Mammary epithelial cell (primary cell): ENCODE measurements around the gene CSRNP3.

Source experiments
- EZH2 ChIP-seq: IDR thresholded peaks from 2 replicates; pipeline ENCODE4 v1.6.1; 2012; ENCODE audit warnings: low read length, inconsistent platforms, borderline replicate concordance
- TF ChIP-seq, protein P1 (sequence below), 2 donors: IDR thresholded peaks in 1 of 2; conservative IDR thresholded peaks in 1 of 2; 2 replicates each; pipeline ENCODE4 v1.5.1; 2011 to 2012; ENCODE audit warnings: inconsistent platforms in 2 of 2, low read length in 2 of 2, mild to moderate bottlenecking in 2 of 2, control low read depth in 1 of 2, low read depth in 1 of 2; ENCODE audit not compliant: insufficient read depth in 1 of 2; ENCODE audit errors: extremely low read depth in 1 of 2

DNA sequence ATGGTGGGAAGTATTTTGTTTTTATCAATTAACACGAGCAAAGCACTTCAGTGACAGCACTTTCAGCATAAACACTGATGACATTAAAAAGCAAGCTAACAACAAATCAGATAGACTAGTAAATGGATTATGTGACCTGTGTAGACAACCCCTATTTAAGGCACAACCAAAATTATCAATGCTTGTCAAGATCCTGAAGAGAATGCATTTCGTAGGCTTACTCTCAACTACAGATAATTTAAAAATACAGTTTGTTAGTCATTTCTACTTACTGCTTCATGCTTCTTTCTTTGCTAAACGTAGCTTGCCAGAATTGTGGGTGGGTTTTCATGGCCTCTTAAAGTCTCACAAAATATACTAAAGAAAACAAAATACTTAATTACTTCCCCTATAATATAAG, 3.4 kb downstream of the CSRNP3 start:
- no peak for TF ChIP-seq EZH2
- TF ChIP-seq, protein P1, sequence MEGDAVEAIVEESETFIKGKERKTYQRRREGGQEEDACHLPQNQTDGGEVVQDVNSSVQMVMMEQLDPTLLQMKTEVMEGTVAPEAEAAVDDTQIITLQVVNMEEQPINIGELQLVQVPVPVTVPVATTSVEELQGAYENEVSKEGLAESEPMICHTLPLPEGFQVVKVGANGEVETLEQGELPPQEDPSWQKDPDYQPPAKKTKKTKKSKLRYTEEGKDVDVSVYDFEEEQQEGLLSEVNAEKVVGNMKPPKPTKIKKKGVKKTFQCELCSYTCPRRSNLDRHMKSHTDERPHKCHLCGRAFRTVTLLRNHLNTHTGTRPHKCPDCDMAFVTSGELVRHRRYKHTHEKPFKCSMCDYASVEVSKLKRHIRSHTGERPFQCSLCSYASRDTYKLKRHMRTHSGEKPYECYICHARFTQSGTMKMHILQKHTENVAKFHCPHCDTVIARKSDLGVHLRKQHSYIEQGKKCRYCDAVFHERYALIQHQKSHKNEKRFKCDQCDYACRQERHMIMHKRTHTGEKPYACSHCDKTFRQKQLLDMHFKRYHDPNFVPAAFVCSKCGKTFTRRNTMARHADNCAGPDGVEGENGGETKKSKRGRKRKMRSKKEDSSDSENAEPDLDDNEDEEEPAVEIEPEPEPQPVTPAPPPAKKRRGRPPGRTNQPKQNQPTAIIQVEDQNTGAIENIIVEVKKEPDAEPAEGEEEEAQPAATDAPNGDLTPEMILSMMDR (conservative IDR thresholded peaks at IDR 0.05 in 1 of 2, IDR thresholded peaks at IDR 0.05 in 1 of 2; ENCODE audit: extremely low read depth in 1 of 2, insufficient read depth in 1 of 2, low read depth in 1 of 2, low read length in 2 of 2) = no peak
